ENCODE results near the gene TTL. TPM values are rescaled to one million over a fixed set of nuclear protein-coding genes. Genes with fewer than 3 reads are reported as not detected.

TTL gene
- total and polyA plus RNA-seq, 2 of the 13 experiments (the other 11 are each of a cell fraction or from before 2014, with no cell fraction given): 19.0 to 59.8 TPM

DNA sequence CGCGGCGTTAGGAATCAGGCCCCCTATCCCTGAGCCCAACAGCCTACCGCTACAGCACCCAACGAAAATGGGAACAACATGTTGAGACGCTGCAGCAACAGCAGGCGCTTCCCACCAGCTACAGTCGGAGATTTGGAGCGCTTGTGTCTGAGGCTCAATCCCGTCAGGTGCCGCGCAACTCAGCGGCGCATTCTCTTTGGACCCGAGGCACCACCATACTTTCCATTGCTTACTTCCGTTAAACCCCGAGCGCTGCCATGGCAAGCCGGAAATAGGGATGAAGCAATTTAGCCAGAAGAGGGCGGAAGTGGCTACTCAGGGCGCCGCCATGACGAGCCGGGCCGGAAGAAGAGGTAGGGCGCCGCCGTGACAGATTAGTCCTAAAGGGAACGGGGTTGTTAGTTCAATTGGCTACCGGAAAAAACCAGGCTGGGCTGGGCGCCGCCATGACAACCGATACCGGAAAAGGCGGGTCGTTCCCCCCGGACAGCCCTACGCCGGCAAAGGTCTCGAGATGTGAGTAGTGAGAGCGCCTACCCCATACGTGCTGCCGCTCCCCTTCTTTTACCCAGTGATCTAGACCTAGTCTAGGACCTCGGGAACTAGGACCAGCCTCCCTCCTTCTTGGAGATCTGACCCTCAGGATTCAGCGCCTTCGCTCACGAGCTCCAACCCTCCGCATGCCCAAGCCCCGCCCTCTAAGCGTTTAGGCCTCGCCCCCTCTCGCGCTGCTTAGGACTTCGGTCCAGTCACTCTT is 102.4 kb downstream of the TTL start, which contains the start of gene CHCHD5 (continued):
- TF ChIP-seq, protein P1, sequence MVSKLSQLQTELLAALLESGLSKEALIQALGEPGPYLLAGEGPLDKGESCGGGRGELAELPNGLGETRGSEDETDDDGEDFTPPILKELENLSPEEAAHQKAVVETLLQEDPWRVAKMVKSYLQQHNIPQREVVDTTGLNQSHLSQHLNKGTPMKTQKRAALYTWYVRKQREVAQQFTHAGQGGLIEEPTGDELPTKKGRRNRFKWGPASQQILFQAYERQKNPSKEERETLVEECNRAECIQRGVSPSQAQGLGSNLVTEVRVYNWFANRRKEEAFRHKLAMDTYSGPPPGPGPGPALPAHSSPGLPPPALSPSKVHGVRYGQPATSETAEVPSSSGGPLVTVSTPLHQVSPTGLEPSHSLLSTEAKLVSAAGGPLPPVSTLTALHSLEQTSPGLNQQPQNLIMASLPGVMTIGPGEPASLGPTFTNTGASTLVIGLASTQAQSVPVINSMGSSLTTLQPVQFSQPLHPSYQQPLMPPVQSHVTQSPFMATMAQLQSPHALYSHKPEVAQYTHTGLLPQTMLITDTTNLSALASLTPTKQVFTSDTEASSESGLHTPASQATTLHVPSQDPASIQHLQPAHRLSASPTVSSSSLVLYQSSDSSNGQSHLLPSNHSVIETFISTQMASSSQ (IDR thresholded peaks at IDR 0.05; ENCODE audit: low read depth): no peak
- TF ChIP-seq, protein P1 (CRISPR knock-in tag; IDR thresholded peaks at IDR 0.05; ENCODE audit: borderline replicate concordance): 0 out of 2 replicates have a peak, but pooled peaks have one; percentile 60
- TF ChIP-seq NCOA5 (CRISPR knock-in tag; IDR thresholded peaks at IDR 0.05) (no peak), U2AF2 (IDR thresholded peaks at IDR 0.05; ENCODE audit: low read depth, low read length) (peak; percentile 80), NFIB (CRISPR knock-in tag; IDR thresholded peaks at IDR 0.05; ENCODE audit: borderline replicate concordance) (no peak), ISX (CRISPR knock-in tag; conservative IDR thresholded peaks at IDR 0.05) (no peak), AGO1 (IDR thresholded peaks at IDR 0.05; ENCODE audit: low read depth, low read length, poor library complexity, severe bottlenecking) (peak; percentile 71), ZSCAN31 (CRISPR knock-in tag; IDR thresholded peaks at IDR 0.05; ENCODE audit: low read depth) (peak; percentile 90), ZNF367 (CRISPR knock-in tag; IDR thresholded peaks at IDR 0.05; ENCODE audit: borderline replicate concordance) (no peak), ZNF17 (CRISPR knock-in tag; IDR thresholded peaks at IDR 0.05) (no peak), ZNF256 (CRISPR knock-in tag; conservative IDR thresholded peaks at IDR 0.05) (no peak; the same call in 1 of the 2 replicates), SMAD3 (CRISPR knock-in tag; IDR thresholded peaks at IDR 0.05) (peak; percentile 96)
- TF ChIP-seq, protein P2, sequence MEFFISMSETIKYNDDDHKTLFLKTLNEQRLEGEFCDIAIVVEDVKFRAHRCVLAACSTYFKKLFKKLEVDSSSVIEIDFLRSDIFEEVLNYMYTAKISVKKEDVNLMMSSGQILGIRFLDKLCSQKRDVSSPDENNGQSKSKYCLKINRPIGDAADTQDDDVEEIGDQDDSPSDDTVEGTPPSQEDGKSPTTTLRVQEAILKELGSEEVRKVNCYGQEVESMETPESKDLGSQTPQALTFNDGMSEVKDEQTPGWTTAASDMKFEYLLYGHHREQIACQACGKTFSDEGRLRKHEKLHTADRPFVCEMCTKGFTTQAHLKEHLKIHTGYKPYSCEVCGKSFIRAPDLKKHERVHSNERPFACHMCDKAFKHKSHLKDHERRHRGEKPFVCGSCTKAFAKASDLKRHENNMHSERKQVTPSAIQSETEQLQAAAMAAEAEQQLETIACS (CRISPR knock-in tag; IDR thresholded peaks at IDR 0.05): no peak
- TF ChIP-seq, protein P3, sequence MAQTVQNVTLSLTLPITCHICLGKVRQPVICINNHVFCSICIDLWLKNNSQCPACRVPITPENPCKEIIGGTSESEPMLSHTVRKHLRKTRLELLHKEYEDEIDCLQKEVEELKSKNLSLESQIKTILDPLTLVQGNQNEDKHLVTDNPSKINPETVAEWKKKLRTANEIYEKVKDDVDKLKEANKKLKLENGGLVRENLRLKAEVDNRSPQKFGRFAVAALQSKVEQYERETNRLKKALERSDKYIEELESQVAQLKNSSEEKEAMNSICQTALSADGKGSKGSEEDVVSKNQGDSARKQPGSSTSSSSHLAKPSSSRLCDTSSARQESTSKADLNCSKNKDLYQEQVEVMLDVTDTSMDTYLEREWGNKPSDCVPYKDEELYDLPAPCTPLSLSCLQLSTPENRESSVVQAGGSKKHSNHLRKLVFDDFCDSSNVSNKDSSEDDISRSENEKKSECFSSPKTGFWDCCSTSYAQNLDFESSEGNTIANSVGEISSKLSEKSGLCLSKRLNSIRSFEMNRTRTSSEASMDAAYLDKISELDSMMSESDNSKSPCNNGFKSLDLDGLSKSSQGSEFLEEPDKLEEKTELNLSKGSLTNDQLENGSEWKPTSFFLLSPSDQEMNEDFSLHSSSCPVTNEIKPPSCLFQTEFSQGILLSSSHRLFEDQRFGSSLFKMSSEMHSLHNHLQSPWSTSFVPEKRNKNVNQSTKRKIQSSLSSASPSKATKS (CRISPR knock-in tag; IDR thresholded peaks at IDR 0.05): 0 out of 2 replicates have a peak, but pooled peaks have one; percentile 15
- TF ChIP-seq, protein P4, sequence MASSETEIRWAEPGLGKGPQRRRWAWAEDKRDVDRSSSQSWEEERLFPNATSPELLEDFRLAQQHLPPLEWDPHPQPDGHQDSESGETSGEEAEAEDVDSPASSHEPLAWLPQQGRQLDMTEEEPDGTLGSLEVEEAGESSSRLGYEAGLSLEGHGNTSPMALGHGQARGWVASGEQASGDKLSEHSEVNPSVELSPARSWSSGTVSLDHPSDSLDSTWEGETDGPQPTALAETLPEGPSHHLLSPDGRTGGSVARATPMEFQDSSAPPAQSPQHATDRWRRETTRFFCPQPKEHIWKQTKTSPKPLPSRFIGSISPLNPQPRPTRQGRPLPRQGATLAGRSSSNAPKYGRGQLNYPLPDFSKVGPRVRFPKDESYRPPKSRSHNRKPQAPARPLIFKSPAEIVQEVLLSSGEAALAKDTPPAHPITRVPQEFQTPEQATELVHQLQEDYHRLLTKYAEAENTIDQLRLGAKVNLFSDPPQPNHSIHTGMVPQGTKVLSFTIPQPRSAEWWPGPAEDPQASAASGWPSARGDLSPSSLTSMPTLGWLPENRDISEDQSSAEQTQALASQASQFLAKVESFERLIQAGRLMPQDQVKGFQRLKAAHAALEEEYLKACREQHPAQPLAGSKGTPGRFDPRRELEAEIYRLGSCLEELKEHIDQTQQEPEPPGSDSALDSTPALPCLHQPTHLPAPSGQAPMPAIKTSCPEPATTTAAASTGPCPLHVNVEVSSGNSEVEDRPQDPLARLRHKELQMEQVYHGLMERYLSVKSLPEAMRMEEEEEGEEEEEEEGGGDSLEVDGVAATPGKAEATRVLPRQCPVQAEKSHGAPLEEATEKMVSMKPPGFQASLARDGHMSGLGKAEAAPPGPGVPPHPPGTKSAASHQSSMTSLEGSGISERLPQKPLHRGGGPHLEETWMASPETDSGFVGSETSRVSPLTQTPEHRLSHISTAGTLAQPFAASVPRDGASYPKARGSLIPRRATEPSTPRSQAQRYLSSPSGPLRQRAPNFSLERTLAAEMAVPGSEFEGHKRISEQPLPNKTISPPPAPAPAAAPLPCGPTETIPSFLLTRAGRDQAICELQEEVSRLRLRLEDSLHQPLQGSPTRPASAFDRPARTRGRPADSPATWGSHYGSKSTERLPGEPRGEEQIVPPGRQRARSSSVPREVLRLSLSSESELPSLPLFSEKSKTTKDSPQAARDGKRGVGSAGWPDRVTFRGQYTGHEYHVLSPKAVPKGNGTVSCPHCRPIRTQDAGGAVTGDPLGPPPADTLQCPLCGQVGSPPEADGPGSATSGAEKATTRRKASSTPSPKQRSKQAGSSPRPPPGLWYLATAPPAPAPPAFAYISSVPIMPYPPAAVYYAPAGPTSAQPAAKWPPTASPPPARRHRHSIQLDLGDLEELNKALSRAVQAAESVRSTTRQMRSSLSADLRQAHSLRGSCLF (CRISPR knock-in tag; IDR thresholded peaks at IDR 0.05; ENCODE audit: borderline replicate concordance): no peak
- TF ChIP-seq, protein P5, sequence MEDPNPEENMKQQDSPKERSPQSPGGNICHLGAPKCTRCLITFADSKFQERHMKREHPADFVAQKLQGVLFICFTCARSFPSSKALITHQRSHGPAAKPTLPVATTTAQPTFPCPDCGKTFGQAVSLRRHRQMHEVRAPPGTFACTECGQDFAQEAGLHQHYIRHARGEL (CRISPR knock-in tag; IDR thresholded peaks at IDR 0.05): no peak
